Natural killer cell (primary cell): Measurements from ENCODE around the gene GMPR. TPM values are rescaled to one million over a fixed set of nuclear protein-coding genes. Genes with fewer than 3 reads are reported as not detected.

ENCODE experiments used
- ATAC-seq, 3 donors: fragments of 150-1000 bp in 2 of 3; fragments of 200-7000 bp in 1 of 3; cut with Tn5 transposase; 1 replicate in 1 of 3; 2 replicates in 2 of 3; pipeline ENCODE4 v1.10.0; 2021; ENCODE audit warnings: mild to moderate bottlenecking in 2 of 3, moderate library complexity in 2 of 3
- DNase-seq, 2 donors: peaks; one replicate each; pipeline versions ENCODE4 v3.0.0 to v3.0.0-alpha.2; 2013 to 2021; ENCODE audit warnings: mixed read lengths in 1 of 2
- H3K27ac ChIP-seq: one replicate; pipeline ENCODE4 v1.5.1; 2013; ENCODE audit warnings: mild to moderate bottlenecking, low read length
- H3K27me3 ChIP-seq: one replicate; pipeline ENCODE4 v1.6.1; 2013; ENCODE audit warnings: low read length; ENCODE audit not compliant: control insufficient read depth, insufficient read depth
- H3K36me3 ChIP-seq: one replicate; pipeline ENCODE4 v1.6.1; 2013; ENCODE audit warnings: low read length; ENCODE audit not compliant: control insufficient read depth, insufficient read depth
- H3K4me1 ChIP-seq: one replicate; pipeline ENCODE4 v1.6.1; 2013; ENCODE audit warnings: low read length; ENCODE audit not compliant: control insufficient read depth, insufficient read depth
- H3K4me3 ChIP-seq: one replicate; pipeline ENCODE4 v1.5.1; 2013; ENCODE audit warnings: low read length
- H3K9me3 ChIP-seq: one replicate; pipeline ENCODE4 v1.6.1; 2013; ENCODE audit warnings: low read length; ENCODE audit not compliant: control insufficient read depth, insufficient read depth
- H3K27ac Mint-ChIP-seq, 2 donors: one replicate each; pipeline ENCODE4 v1.8.0; 2022; ENCODE audit warnings: mild to moderate bottlenecking in 2 of 2, mixed read lengths in 2 of 2, moderate library complexity in 1 of 2
- H3K27me3 Mint-ChIP-seq, 2 donors: one replicate each; pipeline ENCODE4 v1.8.0; 2022; ENCODE audit warnings: low read depth in 2 of 2, mixed read lengths in 2 of 2
- H3K36me3 Mint-ChIP-seq: one replicate; pipeline ENCODE4 v1.8.0; 2022; ENCODE audit warnings: mixed read lengths
- H3K4me1 Mint-ChIP-seq, 2 donors: one replicate each; pipeline ENCODE4 v1.8.0; 2022; ENCODE audit warnings: mixed read lengths in 2 of 2
- H3K4me3 Mint-ChIP-seq: one replicate; pipeline ENCODE4 v1.8.0; 2022; ENCODE audit warnings: mild to moderate bottlenecking, moderate library complexity, mixed read lengths
- H3K9me3 Mint-ChIP-seq, 2 donors: one replicate each; pipeline ENCODE4 v1.8.0; 2022; ENCODE audit warnings: mixed read lengths in 2 of 2
- WGBS: methylation state at CpG from one replicate; pipeline ENCODE4 v1.1.7; 2013; ENCODE audit warnings: missing lambda C conversion rate; ENCODE audit not compliant: insufficient coverage; 5-methylcytosine and 5-hydroxymethylcytosine counted together
- intact Hi-C: fragments of 100-400 bp; cut with micrococcal nuclease; formaldehyde crosslinking; loops from one replicate; pipeline ENCODE4 v1.14.2; 2022
- total RNA-seq, 4 donors: library from RNA; stranded (reverse); fragments of 120-200 nt in 1 of 4; gene quantifications; one replicate each; pipeline versions ENCODE4 v1.2.3 to v1.2.4, GENCODE V29; 2013 to 2022
- TF ChIP-seq, protein P1 (sequence below): fragments of 200-600 bp; IDR thresholded peaks from one replicate; pipeline ENCODE4 v1.8.0; 2022; ENCODE audit warnings: antibody characterized with exemption

Gene GMPR
- total RNA-seq, 3 donors from 2014 or later (not counting 1 experiment from before 2014, with no cell fraction given): 0.95 to 3.4 (median 3.2) TPM

DNA sequence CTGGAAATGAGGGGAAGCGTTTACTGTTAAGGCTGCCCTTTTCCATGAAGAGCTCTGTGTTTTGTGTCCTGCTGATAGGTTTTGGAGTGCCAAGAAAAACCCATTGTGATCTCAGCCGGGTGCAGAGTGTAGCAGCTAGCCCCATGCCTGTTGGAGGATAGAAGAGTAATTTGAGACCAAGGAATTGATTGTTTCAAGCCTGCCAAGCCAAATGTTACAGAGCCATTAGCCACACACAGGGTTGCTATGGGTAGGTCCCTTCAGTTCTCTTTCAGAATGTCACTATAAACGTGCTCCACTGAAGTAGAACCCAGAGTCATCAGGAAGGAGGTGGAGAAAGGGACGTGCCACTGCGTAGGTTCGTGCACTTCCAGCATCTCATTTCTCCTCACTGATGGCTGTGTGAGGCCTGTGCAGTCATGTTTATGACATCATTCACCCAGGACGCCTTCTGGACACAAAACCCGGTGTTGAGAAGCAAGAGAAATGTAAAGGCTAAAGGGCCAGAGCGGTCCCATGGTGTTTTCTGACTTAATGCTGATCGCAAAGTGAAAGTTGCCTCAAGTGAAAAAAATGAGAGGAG, 6.6 kb downstream of the GMPR start:
- intact Hi-C loops: no loop called here
- TF ChIP-seq, protein P1, sequence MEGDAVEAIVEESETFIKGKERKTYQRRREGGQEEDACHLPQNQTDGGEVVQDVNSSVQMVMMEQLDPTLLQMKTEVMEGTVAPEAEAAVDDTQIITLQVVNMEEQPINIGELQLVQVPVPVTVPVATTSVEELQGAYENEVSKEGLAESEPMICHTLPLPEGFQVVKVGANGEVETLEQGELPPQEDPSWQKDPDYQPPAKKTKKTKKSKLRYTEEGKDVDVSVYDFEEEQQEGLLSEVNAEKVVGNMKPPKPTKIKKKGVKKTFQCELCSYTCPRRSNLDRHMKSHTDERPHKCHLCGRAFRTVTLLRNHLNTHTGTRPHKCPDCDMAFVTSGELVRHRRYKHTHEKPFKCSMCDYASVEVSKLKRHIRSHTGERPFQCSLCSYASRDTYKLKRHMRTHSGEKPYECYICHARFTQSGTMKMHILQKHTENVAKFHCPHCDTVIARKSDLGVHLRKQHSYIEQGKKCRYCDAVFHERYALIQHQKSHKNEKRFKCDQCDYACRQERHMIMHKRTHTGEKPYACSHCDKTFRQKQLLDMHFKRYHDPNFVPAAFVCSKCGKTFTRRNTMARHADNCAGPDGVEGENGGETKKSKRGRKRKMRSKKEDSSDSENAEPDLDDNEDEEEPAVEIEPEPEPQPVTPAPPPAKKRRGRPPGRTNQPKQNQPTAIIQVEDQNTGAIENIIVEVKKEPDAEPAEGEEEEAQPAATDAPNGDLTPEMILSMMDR: no peak
- H3K27ac ChIP-seq: no peak overlapping the region
- ATAC-seq (no peak), DNase-seq (no peak)
- Mint-ChIP-seq H3K4me3 (no peak overlapping the region), H3K36me3 (no peaks in the 10 kb centered on the region), H3K9me3 (no peaks in the 10 kb centered on the region), H3K27me3 (peaks cover 7 to 8% of the 10 kb centered on the region in 2 donors), H3K4me1 (no peaks in the 10 kb centered on the region), H3K27ac (no peak overlapping the region)
- H3K4me3 ChIP-seq: no peak overlapping the region
- 87% methylated on average over 10 of the region's 10 CpGs for WGBS
- no peaks in the 10 kb centered on the region for H3K4me1 ChIP-seq
- H3K9me3 ChIP-seq: no peaks in the 10 kb centered on the region
- H3K36me3 ChIP-seq: no peaks in the 10 kb centered on the region
- H3K27me3 ChIP-seq: no peaks in the 10 kb centered on the region

DNA sequence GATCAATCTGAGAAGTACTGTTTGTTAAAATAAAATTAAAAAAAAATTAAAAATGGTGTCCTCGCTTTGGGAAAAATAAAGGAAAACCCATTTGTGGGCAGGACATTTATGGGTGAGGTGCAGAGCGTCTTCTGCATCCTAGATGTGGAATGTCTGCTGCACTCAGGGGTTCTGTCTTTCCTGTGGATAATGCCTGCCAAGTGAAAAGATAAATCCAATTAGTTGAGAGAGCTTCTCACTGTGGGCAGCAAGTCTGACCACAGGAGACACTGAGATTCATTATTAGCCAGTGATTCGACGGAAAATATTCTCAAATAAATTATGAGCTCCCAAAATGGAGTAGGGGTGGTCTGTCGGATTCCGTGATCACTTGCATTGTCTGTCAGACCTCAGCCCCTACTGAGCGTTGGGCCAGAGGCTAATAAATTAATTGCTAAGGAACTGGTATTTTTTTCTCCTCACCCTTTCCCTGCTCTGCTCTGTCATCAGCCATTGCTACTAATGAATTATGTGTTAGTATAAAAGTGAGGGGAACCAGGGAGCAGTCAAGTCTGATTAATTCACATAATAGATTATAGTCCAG, 10.0 kb downstream of the GMPR start:
- no peaks in the 10 kb centered on the region for H3K9me3 ChIP-seq
- no peak overlapping the region for H3K27ac Mint-ChIP-seq
- DNase-seq (no peak), ATAC-seq (no peak)
- no peaks in the 10 kb centered on the region for H3K36me3 Mint-ChIP-seq
- no peaks in the 10 kb centered on the region for H3K36me3 ChIP-seq
- 94% methylated on average over 4 of the region's 7 CpGs for WGBS
- peaks cover 2% of the 10 kb centered on the region for H3K27me3 ChIP-seq
- TF ChIP-seq, protein P1: no peak
- no peak overlapping the region for H3K4me3 Mint-ChIP-seq
- no peak overlapping the region for H3K4me3 ChIP-seq
- H3K4me1 ChIP-seq: peaks cover 14% of the 10 kb centered on the region
- no peak overlapping the region for H3K27ac ChIP-seq
- H3K4me1 Mint-ChIP-seq: peaks cover 11 to 18% of the 10 kb centered on the region in 2 donors
- intact Hi-C loops: no loop called here
- peaks cover 7 to 11% of the 10 kb centered on the region in 2 donors for H3K27me3 Mint-ChIP-seq
- H3K9me3 Mint-ChIP-seq: no peaks in the 10 kb centered on the region

GRCh38 chr6:16249971-16250370, 11.6 kb downstream of the GMPR start:
- Mint-ChIP-seq H3K9me3 (no peaks in the 10 kb centered on the region), H3K4me1 (peaks cover 16 to 23% of the 10 kb centered on the region in 2 donors), H3K27me3 (peaks cover 6 to 11% of the 10 kb centered on the region in 2 donors), H3K4me3 (no peak overlapping the region), H3K27ac (no peak overlapping the region), H3K36me3 (no peaks in the 10 kb centered on the region)
- H3K4me3 ChIP-seq: no peak overlapping the region
- DNase-seq (no peak), ATAC-seq (no peak)
- 100% methylated on average over 1 of the region's 1 CpG for WGBS
- no peaks in the 10 kb centered on the region for H3K36me3 ChIP-seq
- no peaks in the 10 kb centered on the region for H3K9me3 ChIP-seq
- TF ChIP-seq, protein P1: no peak
- H3K27ac ChIP-seq: no peak overlapping the region
- intact Hi-C loops: loop anchor here (10.0 kb wide), 1 partner anchor 515 kb away; the partner anchor contains the start of gene ATXN1
- peaks cover 23% of the 10 kb centered on the region for H3K4me1 ChIP-seq
- H3K27me3 ChIP-seq: peaks cover 2% of the 10 kb centered on the region
